Measurements from ENCODE around the gene CUL2.

DNA sequence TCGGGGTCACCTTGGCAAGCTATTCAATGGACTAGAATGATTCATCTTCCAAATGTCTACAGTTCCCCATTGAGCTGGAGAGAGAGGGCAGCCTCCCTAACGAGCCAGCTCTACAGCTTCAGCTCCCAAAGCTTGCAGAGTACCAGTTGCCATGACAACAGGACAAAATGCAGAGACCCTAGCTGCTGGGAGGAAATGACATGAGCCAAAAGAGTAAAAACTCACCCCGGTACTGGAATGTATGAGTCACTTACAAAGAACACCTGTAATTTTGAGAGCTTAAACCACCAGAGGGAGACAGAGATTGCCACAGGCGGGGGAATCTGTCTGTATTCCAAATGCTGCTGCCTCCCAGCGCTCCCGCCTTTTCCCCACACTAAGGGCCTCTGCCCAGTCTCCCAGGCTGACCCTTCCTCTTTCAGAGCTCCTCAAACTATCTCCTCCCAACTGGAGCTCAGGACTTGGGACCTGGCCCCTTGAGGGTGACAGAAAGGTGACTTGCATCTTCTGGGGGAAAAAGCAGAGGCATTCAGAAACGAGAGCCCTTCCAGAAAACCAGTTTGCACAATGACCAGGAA lies 95.5 kb downstream of the CUL2 start:
- TF ChIP-seq POLR2A (IDR thresholded peaks at IDR 0.05; ENCODE audit: low read depth, low read length) (no peak), POLR2AphosphoS5 (IDR thresholded peaks at IDR 0.05; ENCODE audit: low read depth, low read length) (no peak), TAF1 (IDR thresholded peaks at IDR 0.05; ENCODE audit: low read depth, low read length) (no peak)

All from GM12891 (cell line).